ENCODE measurements around the gene KCNIP4.
"Not testable (repeated sequence)": the region's sequence is repeated elsewhere in the genome, so short reads cannot be mapped to it uniquely, and the experiment has no call there.

The KCNIP4 gene

DNA sequence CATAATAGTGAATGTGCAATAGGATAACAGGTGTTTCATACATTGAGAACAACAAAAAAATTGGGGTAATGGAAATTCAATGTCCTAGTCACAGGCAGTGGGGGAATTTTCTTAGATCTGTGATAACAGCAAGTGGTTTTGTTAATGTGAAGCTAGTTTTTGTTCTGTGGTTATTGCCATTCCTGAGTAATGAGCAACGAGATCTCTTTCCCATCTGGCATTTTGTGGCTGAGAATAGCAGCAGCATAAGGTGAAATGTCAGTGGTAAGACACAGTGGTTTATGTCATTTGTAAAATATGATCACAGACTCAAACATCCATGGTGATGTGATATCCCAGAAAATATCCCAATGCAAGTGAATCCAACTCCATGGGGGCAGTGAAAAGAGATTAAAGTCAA lies 497.5 kb downstream of the KCNIP4 start:
- no peak for DNase-seq

GRCh38 chr4:21450331-21450730 lies 498.2 kb downstream of the KCNIP4 start:
- DNase-seq: no peak

- DNase-seq: no peak
These were observed 501.1 kb downstream of the KCNIP4 start for GRCh38 chr4:21447301-21448054.

DNA sequence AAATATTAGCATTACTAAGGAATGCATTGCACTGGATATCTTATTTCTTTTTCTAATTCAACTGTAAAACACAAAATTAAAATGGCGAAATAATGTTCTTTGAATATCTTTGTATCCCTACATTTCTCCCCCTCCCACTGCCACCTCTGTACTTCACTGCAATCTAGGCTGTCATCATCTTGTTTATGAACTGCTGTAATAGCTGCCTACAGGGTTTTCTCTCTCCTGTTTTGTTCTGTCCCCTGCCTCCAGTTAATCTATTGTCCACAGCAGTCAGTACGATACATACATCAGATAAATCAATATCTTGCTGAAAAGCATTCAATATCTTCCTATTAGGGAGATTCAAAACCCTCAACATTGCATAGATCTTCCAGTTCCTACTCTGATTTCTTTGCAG lies 528.4 kb downstream of the KCNIP4 start:
- DNase-seq: no peak

DNA sequence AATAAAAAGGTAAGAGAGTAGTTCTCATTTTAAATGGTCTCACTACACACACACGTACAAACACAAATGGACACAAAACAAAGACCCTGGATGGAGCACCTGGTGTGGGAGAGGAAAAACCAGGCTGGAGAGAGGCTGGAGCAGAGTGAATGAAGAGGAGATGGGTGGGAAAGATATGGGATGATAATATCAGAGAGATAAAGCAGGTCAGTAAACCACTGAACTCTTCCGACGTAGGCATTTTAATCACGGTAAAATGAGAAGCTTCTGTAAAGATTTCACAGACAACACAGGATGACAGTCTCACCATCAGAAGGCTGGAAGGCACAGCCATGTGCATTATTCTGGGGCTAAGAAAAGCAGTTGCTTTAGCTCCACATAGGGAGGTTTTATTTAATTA lies 532.8 kb downstream of the KCNIP4 start:
- DNase-seq: no peak

DNA sequence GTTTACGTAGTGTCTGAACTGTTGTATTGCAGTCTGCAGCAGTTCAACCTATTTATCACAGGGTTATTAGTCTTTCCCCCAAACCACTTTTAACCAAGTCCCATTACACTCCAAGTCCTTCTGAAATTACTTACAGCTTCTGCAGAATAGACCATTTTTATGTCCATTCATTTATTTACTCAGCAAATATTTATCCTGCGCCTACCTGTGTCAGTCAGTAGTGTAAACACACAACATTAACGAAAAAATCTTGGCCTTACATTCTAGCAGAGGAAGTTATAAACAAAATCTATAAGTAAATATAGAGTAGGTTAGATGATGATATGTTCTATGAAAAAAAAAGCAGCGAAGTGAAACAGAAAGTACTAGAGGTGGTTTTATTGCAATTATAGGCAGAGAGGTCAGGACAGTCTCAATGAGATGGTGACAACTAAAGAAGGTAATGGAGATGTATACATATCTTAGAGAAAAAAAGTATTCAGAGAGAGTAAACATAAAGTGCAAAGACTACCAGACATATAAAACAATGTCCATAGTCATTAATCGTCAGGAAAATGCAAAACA lies 534.7 kb downstream of the KCNIP4 start:
- DNase-seq: no peak

GRCh38 chr4:21411086-21411485 lies 537.5 kb downstream of the KCNIP4 start:
- DNase-seq: no peak

GRCh38 chr4:21410372-21410771 lies 538.2 kb downstream of the KCNIP4 start:
- DNase-seq: no peak

- no peak for DNase-seq
These were observed 560.9 kb downstream of the KCNIP4 start for GRCh38 chr4:21387683-21388082.

DNA sequence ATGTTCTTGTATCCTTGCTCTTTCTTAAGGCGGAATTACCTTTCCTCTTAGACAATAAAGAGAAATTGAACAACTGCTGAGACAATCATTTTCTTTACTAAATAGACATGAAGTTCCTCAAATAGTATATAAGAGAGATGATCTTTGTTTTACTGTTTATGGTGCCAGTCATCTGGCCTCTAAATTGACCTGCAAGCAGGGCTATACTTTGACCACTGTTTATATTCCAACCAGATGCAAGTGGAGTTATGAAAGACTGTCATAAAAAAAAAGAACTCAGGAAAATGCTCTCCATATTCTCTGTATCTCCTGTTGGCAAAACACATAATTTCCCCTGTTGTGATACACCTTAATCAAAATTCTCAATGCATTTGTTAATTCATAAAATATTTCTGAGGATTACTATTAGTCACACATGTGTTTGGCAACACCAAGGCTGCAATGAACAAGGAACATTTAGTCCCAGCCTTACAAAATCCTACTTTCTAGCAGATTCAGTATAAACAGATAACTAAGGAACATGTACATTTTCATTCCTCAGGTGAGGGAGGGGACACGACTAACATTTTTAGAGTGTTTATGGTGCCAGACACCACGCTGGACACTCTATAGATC lies 562.3 kb downstream of the KCNIP4 start:
- DNase-seq: no peak

DNA sequence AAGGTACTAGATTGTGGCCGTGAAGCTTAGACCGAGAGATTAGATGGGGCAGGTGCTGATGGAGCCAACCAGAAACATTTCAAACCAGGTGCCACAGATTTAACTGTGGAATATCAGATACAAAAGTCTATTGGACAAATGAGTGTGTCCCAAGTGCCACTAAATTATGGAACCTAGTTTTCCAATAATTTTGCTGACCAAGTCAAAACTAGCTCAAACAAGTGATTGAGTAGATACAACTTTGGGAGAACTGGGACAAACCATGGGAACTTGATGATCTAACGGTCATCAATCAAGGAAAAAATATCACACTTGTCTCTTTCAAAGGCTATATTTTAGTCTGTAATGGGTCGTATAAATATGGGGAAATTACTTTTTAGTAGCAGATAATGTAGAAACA lies 562.9 kb downstream of the KCNIP4 start:
- no peak for DNase-seq

DNA sequence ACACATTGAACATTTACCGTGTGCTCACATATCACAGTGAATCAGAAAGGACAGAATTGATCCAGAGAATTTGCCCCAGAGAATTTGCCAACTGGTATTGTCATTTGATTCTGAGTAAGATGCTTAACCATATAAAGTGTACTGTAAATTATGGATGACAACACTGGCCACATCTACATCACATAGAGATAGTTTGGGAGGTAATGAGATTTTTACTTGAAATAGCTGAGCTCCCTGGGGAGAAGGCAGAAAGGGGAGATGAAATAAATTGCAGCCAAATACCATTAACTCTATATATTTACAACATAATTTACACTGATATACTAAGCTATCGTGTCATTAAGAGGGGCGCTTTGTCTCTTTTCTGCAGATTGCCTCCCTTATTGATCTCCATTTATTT lies 564.0 kb downstream of the KCNIP4 start:
- no peak for DNase-seq

DNA sequence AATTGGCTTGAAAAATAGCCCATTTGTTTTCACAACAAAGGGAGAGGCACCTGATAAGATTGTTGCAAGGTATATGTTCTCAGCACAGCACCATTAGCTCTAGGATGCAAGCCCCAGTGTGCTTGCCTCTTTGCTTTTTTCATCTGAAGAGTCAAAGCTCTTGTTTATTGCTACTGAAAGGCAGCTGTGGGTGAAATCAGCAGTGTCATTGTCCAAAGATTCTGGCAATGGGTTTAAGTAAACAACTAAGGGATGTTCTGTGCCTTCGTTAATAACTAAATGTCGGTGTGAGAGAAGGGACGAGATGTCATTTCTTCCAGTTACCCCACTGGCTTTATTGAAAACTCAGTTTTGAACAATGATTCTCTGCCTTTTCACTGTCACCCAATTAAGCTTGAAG lies 567.7 kb downstream of the KCNIP4 start:
- no peak for DNase-seq

- DNase-seq: no peak
These were observed 571.5 kb downstream of the KCNIP4 start for GRCh38 chr4:21377046-21377445.

DNA sequence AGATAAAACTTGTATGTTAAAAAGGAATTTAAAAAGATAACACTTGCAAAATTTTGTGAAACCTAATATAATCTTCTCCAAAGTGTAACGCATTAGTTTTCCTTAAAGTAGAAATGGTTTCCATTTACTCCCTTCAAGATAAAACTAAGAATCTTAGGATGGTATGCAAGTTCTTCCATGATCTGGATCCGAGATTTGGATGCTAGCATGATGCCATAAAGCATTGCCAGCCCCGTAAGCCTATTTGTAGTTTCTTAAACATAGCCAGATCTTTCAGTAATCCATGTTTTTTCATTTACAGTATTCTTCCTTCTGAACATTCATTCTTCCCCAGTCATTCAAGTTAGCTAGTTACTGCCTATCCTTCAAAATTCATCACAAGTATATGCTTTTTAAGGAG lies 572.4 kb downstream of the KCNIP4 start:
- no peak for DNase-seq

- no peak for DNase-seq
These were observed 573.8 kb downstream of the KCNIP4 start for GRCh38 chr4:21374641-21375368.

GRCh38 chr4:21367567-21367966 lies 581.0 kb downstream of the KCNIP4 start:
- no peak for DNase-seq

GRCh38 chr4:21366840-21367239 lies 581.7 kb downstream of the KCNIP4 start:
- DNase-seq: no peak

DNA sequence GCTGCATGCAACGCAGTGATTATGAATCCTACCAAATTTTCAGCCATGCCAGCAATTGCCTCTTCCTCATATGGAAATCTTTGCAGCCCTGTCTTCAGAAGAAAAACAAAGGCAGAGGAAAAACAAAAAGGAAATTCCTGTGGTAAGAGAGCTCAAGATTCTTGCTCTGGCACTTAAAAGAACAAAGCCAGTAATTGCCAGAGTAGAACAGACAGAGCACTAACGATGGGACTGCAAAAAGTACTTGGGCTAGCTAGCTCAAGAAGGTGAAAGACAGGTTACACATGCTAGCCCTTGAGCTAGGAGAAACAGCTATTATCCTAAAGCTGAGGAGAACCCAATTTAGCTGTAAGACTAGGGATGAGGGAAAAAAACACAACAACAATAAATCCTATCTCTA lies 582.3 kb downstream of the KCNIP4 start:
- no peak for DNase-seq

GRCh38 chr4:21363701-21364100 lies 584.9 kb downstream of the KCNIP4 start:
- DNase-seq: no peak

DNA sequence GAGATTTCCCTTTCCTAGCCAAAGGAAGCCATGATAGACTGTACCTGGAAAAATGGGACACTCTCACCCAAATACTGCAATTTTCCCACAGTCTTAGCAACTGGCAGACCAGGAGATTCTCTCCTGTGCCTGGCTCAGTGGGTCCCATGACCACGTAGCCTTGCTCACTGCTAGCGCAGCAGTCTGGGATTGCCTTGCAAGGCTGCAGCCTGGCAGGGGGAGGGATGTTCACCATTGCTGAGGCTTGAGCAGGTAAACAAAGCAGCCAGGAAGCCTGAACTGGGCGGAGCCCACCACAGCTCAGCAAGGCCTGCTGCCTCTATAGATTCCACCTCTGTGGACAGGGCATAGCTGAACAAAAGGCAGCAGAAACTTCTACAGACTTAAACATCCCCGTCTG lies 596.2 kb downstream of the KCNIP4 start:
- not testable (repeated sequence) for DNase-seq

GRCh38 chr4:21347142-21347541 lies 601.4 kb downstream of the KCNIP4 start:
- DNase-seq: no peak

DNA sequence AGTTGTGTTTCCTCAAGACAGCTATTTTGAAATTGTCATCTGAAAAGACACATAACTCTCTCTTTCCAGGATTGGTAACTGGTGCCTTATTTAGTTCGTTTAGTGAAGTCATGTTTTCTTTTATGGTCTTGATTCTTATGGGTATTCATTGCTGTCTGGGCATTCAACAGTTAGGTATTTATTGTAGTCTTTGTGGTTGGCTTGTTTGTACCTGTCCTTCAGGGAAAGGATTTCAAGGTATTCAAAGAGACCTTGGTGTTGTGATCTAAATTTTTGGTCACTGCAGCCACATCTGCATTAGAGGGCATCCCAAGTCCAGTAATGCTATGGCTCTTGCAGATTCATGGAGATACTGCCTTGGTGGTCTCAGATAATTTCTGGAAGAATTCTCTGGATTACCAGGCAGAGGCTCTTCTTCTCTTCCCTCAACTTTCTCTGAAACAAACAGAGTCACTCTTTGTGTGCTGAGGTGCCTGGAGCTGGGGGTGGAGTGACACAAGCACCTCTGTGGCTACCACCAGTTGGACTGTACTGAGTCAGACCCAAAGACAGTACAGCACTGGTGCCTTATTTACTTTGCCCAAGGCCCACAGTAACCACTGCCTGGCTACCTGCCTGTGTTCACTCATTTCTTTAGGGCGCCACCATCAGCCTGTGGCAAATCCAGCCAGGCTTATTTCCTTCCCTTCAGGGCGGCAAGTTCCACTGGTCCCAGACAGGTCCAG lies 620.4 kb downstream of the KCNIP4 start:
- DNase-seq: no peak

Data from activated CD4-positive, alpha-beta T cell treated with anti-CD3 and anti-CD28 coated beads, Interleukin-2, amount 50 U/mL, for 16 hours (primary cell).